GM19455 (cell line): ENCODE data around the gene PIGV.
A peak's percentile ranks its signal among the peaks of the same experiment; 100 is the strongest.
"Not testable (repeated sequence)": the region's sequence is repeated elsewhere in the genome, so short reads cannot be mapped to it uniquely, and the experiment has no call there.

Experiments
- ATAC-seq: cut with Tn5 transposase; IDR thresholded peaks from one replicate; pipeline ENCODE4 v1.9.1; 2021; ENCODE audit not compliant: unreplicated experiment

Gene PIGV

GRCh38 chr1:26831546-26832248 is 43.9 kb downstream of the PIGV start:
- no peak for ATAC-seq

- no peak for ATAC-seq
Observed at GRCh38 chr1:26832249-26832960, 44.7 kb downstream of the PIGV start.

- peak; percentile 74 for ATAC-seq
Observed at GRCh38 chr1:26833432-26834405, 46.0 kb downstream of the PIGV start.

- not testable (repeated sequence) for ATAC-seq
Observed at GRCh38 chr1:26837665-26838064, 49.9 kb downstream of the PIGV start.

GRCh38 chr1:26838474-26839338 is 51.0 kb downstream of the PIGV start:
- peak; percentile 82 for ATAC-seq

GRCh38 chr1:26839339-26839722 is 51.6 kb downstream of the PIGV start:
- peak; percentile 22 for ATAC-seq

- ATAC-seq: no peak
Observed at GRCh38 chr1:26839779-26840178, 52.0 kb downstream of the PIGV start.

- no peak for ATAC-seq
Observed at GRCh38 chr1:26844424-26845196, 56.9 kb downstream of the PIGV start.

- not testable (repeated sequence) for ATAC-seq
Observed at GRCh38 chr1:26847826-26848225, 60.1 kb downstream of the PIGV start.
